LNCaP clone FGC (cell line): ENCODE results near the gene FAR2.

ENCODE experiments used
- DNase-seq: peaks from one replicate; pipeline ENCODE4 v3.0.0-alpha.2; 2011; ENCODE audit warnings: low read depth
- H3K4me3 ChIP-seq: 2 replicates; pipeline ENCODE4 v1.5.1; 2011; ENCODE audit warnings: mild to moderate bottlenecking, low read depth, low read length, control low read depth
- TF ChIP-seq, protein P1 (sequence below): IDR thresholded peaks from 2 replicates; pipeline ENCODE4 v1.5.1; 2012; ENCODE audit warnings: mild to moderate bottlenecking; ENCODE audit not compliant: control insufficient read depth, insufficient read depth; ENCODE audit errors: extremely low read depth

FAR2 gene

DNA sequence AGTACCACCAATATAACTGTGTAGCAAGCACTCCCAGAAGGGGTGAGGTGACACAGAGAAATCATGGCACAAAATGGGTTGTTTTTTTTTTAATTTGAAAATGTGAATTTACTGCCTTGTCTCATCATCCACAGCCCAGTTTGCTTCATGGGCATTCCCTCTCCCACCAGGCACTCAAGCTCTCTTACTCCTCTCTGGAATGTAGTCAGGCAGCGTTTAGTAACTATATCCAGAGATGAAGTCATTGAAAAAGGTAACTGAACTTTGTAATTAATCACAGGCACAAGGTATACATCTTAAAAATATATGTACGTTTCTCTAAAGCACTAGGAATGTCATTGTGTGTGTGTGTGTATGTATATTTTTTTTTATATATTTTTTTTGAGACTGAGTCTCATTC lies 91.4 kb downstream of the FAR2 start:
- H3K4me3 ChIP-seq, result no peak overlapping the region
- no peak for DNase-seq
- TF ChIP-seq, protein P1, sequence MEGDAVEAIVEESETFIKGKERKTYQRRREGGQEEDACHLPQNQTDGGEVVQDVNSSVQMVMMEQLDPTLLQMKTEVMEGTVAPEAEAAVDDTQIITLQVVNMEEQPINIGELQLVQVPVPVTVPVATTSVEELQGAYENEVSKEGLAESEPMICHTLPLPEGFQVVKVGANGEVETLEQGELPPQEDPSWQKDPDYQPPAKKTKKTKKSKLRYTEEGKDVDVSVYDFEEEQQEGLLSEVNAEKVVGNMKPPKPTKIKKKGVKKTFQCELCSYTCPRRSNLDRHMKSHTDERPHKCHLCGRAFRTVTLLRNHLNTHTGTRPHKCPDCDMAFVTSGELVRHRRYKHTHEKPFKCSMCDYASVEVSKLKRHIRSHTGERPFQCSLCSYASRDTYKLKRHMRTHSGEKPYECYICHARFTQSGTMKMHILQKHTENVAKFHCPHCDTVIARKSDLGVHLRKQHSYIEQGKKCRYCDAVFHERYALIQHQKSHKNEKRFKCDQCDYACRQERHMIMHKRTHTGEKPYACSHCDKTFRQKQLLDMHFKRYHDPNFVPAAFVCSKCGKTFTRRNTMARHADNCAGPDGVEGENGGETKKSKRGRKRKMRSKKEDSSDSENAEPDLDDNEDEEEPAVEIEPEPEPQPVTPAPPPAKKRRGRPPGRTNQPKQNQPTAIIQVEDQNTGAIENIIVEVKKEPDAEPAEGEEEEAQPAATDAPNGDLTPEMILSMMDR, result no peak

DNA sequence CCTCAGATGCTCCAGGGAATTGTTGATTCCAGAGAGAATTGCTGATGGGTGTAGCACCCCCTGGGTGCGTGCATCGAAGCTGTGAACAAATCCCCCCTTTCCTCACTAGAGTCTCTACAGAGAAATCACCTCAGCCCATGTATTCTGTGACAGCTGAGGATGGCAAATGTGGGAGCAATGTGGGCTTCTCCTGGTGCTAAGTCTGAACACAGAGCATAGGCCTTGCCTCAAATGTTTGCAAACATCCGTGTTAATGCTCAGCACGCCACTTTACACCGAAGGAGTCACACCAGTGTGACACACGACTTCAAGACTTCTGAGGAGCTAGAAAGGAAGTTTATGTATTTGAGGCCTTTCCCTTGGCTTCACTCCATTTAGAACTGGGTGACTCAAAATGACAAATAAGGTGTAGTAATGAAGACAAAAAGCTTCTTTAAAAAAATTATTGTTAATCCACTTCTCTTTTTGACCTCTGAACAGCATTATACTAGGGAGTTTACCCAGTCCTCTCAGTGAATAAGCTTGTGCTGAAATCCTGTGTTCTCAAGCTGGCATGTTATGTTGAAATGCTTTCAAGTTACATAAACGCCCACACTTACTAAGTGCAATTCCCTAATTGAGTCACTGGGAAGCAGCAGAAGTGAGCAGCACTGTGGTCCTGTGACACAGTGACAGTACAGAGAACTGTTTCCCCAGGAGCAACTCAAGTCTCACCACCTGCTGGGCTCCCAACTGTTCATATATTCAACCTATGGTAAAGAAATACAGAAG lies 92.9 kb downstream of the FAR2 start:
- H3K4me3 ChIP-seq, result no peak overlapping the region
- TF ChIP-seq, protein P1, result no peak
- DNase-seq, result no peak

DNA sequence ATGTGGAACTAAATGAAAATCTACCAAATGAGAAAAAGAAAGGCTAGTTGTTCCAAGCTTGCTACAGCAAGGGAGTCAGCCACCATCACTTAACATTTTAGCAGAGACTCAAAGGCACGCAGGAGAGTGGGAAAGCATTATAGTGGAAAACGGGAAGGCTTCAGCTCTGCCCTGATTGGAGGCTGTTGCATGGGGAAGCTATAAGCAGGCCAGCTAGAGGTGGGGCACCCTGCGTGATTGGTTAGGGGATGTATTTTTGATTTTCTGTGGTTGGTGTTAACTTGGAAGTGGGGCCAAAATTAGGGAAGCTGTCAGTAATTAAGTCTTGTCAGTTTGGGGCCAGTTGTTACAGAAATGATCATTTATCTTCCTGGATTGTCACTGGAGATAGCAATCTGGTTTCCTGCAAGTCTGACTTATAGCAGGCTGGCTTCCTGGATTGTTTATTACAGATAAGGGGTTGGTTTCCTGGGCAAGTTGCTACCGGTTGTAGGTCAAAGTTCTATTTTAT lies 93.9 kb downstream of the FAR2 start:
- TF ChIP-seq, protein P1, result no peak
- no peak overlapping the region for H3K4me3 ChIP-seq
- DNase-seq, result no peak

DNA sequence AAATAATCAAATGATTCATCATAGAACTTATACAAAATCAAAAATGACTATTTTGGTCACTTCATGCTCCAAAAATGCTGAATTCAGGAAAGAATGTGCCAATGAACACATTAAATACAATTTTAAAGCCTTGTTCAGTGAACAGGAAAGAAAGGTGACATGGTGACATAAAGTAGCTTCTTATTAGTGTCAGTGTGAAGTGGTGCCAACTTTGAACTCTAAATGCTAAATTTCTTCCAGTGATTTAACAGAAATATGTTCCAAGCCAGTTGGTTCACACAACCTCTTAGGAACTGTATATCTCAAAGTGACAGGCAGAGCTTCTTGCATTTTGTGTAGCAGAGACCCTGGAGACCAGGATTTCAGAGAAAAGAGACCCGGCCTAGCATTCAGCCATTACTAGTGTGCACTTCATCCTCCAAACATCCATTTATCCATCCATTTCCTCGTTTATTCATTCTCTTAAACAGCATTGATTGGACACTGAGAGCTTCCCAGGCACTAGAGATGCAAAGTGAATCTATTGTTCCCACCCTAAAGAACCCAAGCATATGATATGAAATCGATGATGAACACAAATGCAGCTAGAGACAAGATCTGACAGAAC lies 95.2 kb downstream of the FAR2 start:
- TF ChIP-seq, protein P1, result no peak
- no peak overlapping the region for H3K4me3 ChIP-seq
- no peak for DNase-seq

DNA sequence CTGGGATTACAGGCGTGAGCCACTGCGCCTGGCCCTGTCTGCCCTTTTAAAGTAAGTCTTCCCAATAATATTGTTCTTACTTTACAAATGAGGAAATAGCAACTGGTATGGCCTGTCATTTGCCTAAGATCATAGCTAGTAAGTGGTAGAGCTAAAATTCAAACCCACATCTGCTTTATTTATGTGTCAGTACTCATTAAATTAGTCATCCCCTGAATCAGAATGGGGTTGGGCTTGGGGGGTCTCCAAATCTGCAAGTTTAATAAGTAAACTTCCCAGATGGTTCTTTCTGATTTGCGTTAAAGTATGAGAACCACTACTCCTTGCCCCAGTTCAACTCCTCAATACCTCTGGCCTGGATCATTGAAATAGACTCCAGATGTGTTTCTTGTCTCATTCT lies 96.2 kb downstream of the FAR2 start:
- TF ChIP-seq, protein P1, result no peak
- no peak for DNase-seq
- no peak overlapping the region for H3K4me3 ChIP-seq

DNA sequence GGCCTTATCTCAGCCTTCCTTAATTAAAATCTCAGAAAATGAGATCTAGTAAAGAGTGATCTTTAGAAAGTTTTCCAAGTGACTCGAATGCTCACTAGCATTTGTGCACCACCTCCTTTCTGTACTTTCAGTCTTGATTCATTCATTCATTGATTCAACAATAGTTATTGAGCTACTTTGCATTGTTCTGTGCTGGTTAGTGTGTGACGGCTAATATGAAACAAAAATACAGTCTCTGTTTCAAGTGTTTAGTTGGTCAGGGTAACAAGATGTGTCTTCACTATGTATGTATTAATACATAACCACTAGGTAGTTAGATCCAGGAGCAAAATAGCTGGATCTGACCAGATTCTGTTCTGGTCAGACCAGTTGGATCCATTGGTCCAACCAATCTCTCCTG lies 100.9 kb downstream of the FAR2 start:
- TF ChIP-seq, protein P1, result no peak
- DNase-seq, result no peak
- no peak overlapping the region for H3K4me3 ChIP-seq
